Kidney epithelial cell (primary cell): ENCODE results near the gene ANKRD28. TPM values are rescaled to one million over a fixed set of nuclear protein-coding genes. Genes with fewer than 3 reads are reported as not detected.

Experiments
- DNase-seq: peaks from one replicate; pipeline ENCODE4 v3.0.0-alpha.2; 2010; ENCODE audit warnings: low read depth
- H3K27me3 ChIP-seq: 2 replicates; pipeline ENCODE4 v1.6.0; 2011; ENCODE audit warnings: low read length; ENCODE audit not compliant: control insufficient read depth, insufficient read depth
- H3K36me3 ChIP-seq: 2 replicates; pipeline ENCODE4 v1.5.1; 2011; ENCODE audit warnings: low read length; ENCODE audit not compliant: control insufficient read depth, insufficient read depth
- H3K4me3 ChIP-seq: 2 replicates; pipeline ENCODE4 v1.5.1; 2011; ENCODE audit warnings: low read depth, mild to moderate bottlenecking, control low read depth, low read length
- total RNA-seq: library from RNA; depleted of rRNA; stranded (reverse); fragments of >200 nt; gene quantifications from 2 replicates; pipeline ENCODE4 v1.2.3, GENCODE V29; 2015
- TF ChIP-seq, protein P1 (sequence below): IDR thresholded peaks from 2 replicates; pipeline ENCODE4 v1.5.1; 2011; ENCODE audit warnings: mild to moderate bottlenecking, moderate library complexity, low read length, control low read depth, inconsistent platforms; ENCODE audit not compliant: insufficient read depth, poor library complexity, severe bottlenecking

Gene ANKRD28
- total RNA-seq, 1 donor from 2014 or later: 27.4 TPM

DNA sequence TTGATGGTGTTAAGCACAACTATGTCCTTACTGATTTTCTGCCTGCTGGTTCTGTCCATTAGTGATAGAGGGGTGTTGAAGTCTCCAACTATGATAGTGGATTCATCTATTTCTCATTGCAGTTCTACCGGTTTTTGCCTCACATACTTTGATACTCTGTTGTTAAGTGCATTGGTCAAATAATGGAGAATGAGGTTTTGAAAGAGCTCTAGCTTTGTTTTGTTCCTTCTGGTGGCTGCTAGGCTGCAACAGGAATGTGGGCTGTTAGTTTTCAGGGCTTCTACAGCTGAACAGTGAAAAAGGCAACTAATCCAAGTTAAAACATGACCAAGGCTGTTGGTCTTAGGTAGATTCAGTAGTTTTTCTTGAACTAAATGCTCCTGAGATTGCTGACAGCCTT is 133.6 kb downstream of the ANKRD28 start:
- H3K4me3 ChIP-seq: no peak overlapping the region
- no peaks in the 10 kb centered on the region for H3K27me3 ChIP-seq
- TF ChIP-seq, protein P1, sequence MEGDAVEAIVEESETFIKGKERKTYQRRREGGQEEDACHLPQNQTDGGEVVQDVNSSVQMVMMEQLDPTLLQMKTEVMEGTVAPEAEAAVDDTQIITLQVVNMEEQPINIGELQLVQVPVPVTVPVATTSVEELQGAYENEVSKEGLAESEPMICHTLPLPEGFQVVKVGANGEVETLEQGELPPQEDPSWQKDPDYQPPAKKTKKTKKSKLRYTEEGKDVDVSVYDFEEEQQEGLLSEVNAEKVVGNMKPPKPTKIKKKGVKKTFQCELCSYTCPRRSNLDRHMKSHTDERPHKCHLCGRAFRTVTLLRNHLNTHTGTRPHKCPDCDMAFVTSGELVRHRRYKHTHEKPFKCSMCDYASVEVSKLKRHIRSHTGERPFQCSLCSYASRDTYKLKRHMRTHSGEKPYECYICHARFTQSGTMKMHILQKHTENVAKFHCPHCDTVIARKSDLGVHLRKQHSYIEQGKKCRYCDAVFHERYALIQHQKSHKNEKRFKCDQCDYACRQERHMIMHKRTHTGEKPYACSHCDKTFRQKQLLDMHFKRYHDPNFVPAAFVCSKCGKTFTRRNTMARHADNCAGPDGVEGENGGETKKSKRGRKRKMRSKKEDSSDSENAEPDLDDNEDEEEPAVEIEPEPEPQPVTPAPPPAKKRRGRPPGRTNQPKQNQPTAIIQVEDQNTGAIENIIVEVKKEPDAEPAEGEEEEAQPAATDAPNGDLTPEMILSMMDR: no peak
- DNase-seq: no peak
- H3K36me3 ChIP-seq: no peaks in the 10 kb centered on the region

DNA sequence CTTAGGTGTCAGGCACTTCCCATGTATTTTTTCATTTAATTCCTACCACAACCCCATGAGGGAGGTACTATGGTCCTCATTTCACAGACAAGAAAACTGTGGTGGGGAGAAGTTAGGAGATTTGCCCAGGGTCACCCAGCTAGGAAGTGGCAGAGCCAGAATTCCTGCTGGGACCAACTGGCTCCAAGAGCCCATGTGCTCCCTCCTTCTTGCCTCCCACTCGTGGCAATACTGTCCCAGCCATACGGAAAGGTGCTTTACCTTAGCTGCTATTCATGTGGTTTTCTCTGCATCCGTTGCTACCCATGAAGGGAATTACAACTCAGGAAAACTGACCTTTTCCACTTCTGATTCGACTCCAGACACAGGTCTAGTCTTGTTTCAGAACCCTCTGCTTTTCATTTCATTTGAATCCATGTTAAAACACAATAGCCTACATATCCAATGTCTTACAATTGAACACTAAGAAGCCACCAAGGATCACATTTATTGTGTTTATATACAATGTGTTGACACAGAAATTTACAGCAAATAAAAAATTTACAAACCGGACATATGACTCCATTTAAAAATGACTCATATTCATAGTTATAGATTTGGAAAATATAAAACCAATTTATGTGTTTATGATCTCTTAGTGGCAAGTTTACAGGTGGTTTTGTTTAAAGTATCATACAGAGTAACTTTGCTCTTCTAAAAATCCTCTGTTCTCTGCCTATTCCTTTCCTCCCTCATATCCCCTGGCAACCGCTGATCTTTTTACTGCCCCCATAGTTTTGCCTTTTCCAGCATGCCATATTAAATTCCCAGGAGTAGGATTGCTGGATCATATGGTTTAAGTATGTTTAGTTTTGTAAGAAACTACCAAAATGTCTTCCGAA is 137.5 kb downstream of the ANKRD28 start:
- Histone ChIP-seq H3K36me3 (no peaks in the 10 kb centered on the region), H3K4me3 (no peak overlapping the region), H3K27me3 (no peaks in the 10 kb centered on the region)
- no peak for DNase-seq
- TF ChIP-seq, protein P1: no peak

DNA sequence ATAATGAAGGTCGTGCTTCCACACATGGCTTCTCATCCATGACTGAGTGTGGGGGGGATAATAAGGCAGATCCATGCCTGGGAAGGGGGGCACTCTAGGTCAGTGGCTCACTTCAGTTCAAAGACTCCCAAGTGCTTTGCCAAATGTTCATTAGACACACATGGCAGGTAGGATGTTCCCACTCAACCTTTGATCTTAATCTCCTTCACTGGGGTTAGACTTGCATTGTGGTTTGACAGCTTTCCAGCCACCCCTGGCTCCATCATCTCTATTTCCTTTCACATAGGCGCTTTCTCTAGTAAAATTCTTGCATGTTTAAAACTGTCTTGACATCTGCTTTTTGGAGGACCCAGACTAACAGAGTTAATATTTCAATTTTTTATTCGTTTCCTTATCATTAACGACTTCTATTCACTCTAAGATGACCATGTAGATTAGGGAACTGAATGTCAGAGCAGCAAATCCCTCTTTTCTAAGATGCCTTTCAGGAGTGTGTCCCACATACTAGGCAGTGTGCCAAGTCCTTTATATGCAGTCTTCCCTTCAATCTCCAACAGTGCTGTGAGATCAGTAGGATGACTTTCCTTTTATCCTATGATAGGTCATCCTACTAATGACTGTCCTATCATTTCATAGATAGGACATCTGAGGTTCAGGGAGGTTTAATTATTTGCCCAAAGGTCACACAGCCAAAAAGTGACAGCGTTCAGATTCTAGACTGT is 138.4 kb downstream of the ANKRD28 start:
- Histone ChIP-seq H3K4me3 (no peak overlapping the region), H3K27me3 (no peaks in the 10 kb centered on the region), H3K36me3 (no peaks in the 10 kb centered on the region)
- DNase-seq: no peak
- TF ChIP-seq, protein P1: no peak

DNA sequence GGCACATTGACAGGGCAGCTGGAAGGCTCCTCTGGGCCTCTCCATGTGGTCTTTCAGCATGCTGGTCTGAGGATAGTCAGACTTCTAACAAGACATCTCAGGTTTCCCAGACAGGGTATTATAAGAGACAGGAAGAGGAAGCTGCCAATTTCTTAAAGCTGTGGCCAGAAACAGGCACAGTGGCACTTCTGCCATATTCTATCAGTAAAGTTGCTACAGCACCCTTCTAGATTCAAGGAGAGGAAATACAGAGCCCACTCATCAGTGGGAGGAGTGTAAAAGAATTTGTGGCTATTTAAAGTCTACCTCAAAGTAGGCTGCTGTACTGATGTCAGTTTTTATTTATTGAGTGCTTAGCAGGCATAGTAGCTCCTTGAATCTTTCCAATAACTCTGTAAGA is 140.8 kb downstream of the ANKRD28 start:
- DNase-seq: no peak
- TF ChIP-seq, protein P1: no peak
- no peaks in the 10 kb centered on the region for H3K27me3 ChIP-seq
- H3K4me3 ChIP-seq: no peak overlapping the region
- no peaks in the 10 kb centered on the region for H3K36me3 ChIP-seq

DNA sequence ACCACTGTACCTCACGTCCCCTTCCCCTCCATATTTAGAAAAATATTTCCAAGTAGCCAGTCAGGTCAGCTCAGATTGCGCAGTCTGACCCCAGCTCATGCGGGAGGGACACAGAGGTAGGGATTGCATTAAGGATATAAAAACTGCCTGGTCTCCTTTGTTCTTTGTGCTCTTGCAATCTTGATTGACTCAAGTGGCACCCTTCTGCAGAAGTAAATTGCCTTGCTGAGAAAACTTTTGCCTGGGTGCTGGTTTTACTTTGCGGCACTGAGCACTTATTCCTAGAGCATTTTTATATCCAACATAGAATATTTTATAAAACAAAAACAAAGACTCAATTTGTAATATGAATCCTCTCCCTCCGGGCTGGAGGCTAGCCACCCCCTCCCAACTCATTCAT is 141.4 kb downstream of the ANKRD28 start:
- Histone ChIP-seq H3K4me3 (no peak overlapping the region), H3K36me3 (no peaks in the 10 kb centered on the region), H3K27me3 (no peaks in the 10 kb centered on the region)
- no peak for DNase-seq
- TF ChIP-seq, protein P1: no peak
